AG04450 (cell line): ENCODE data around the gene CSRP2. TPM values are rescaled to one million over a fixed set of nuclear protein-coding genes. Genes with fewer than 3 reads are reported as not detected.

Experiments used
- CTCF ChIA-PET: fragments of 300-600, 350-600 bp; formaldehyde crosslinking; extraction: SDS; loops from one replicate; lab custom pipeline; 2022; ENCODE audit warnings: antibody characterized with exemption, inconsistent platforms; lab: Charles Lee
- POLR2A ChIA-PET: fragments of 350-600 bp; formaldehyde crosslinking; extraction: SDS; loops from one replicate; lab custom pipeline; 2021; ENCODE audit warnings: antibody characterized with exemption, inconsistent platforms; lab: Yijun Ruan, JAX
- DNase-seq: peaks from one replicate; pipeline ENCODE4 v3.0.0-alpha.2; 2011; ENCODE audit warnings: low read depth, low spot score
- H3K27ac ChIP-seq: one replicate; pipeline ENCODE4 v1.5.1; 2012; ENCODE audit warnings: low read depth, low read length, control low read depth
- H3K27me3 ChIP-seq: one replicate; pipeline ENCODE4 v1.6.0; 2012; ENCODE audit warnings: low read length; ENCODE audit not compliant: control insufficient read depth, insufficient read depth
- H3K4me3 ChIP-seq: 2 replicates; pipeline ENCODE4 v1.5.1; 2011; ENCODE audit warnings: mild to moderate bottlenecking, low read depth, low read length, control low read depth
- H3K9me3 ChIP-seq: 2 replicates; pipeline ENCODE4 v1.5.1; 2012; ENCODE audit warnings: low read length; ENCODE audit not compliant: control insufficient read depth, insufficient read depth
- polyA plus RNA-seq: library from polyadenylated mRNA; depleted of rRNA; stranded (reverse); fragments of >200 nt; gene quantifications from 2 replicates; pipeline ENCODE4 v1.2.3, GENCODE V29; 2011
- TF ChIP-seq, protein P1 (sequence below): IDR thresholded peaks from 2 replicates; pipeline ENCODE4 v1.5.1; 2011; ENCODE audit warnings: low read depth, low read length, control low read depth, inconsistent platforms

CSRP2 gene
- polyA plus RNA-seq, 1 experiment, result 108 TPM

DNA sequence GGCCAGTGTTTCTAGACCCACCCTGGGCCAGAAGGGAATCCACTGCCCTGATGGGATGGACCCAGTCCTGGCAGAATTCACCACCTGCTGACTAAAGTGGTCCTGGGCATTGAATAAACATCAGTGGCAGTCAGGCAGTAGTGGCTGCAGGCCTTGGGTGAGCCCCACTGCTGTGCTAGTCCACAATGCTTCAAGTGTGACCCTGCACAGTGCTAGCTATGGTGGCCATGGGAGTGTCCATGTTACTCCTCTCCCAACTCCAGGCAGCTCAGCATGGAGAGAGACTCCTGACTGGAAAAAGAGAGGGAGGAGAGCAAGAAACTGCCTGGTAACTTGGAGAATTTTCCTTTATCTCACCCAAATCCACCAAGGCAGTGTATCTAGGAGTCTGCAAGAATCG lies 17.5 kb upstream of the CSRP2 start:
- Histone ChIP-seq H3K9me3 (0 out of 2 replicates have a peak, but pooled peaks cover 6% of the 10 kb centered on the region), H3K4me3 (no peak overlapping the region), H3K27ac (no peak overlapping the region), H3K27me3 (no peaks in the 10 kb centered on the region)
- ChIA-PET POLR2A (no interaction called here), CTCF (no interaction called here)
- TF ChIP-seq, protein P1, sequence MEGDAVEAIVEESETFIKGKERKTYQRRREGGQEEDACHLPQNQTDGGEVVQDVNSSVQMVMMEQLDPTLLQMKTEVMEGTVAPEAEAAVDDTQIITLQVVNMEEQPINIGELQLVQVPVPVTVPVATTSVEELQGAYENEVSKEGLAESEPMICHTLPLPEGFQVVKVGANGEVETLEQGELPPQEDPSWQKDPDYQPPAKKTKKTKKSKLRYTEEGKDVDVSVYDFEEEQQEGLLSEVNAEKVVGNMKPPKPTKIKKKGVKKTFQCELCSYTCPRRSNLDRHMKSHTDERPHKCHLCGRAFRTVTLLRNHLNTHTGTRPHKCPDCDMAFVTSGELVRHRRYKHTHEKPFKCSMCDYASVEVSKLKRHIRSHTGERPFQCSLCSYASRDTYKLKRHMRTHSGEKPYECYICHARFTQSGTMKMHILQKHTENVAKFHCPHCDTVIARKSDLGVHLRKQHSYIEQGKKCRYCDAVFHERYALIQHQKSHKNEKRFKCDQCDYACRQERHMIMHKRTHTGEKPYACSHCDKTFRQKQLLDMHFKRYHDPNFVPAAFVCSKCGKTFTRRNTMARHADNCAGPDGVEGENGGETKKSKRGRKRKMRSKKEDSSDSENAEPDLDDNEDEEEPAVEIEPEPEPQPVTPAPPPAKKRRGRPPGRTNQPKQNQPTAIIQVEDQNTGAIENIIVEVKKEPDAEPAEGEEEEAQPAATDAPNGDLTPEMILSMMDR, result no peak
- no peak for DNase-seq

DNA sequence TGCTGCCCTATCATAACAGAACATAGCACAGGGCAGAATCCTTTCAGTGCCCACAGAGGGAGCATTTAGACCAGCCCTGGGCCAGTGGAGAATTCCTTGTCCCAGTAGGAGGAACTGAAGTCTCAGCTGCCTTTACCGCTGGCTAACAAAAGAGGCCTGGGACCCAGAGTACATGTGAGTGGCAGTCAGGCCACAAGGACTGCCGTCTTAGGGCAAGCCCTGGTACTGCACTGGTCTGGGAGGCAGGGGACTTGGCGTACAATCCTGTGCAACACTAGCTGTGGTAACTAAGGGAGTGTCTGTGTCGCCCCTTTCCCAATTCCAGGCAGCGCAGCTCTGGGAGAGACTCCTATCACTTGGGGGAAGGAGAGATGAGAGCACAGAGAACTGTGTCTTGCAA lies 17.0 kb upstream of the CSRP2 start:
- DNase-seq, result no peak
- no peaks in the 10 kb centered on the region for H3K27me3 ChIP-seq
- 0 out of 2 replicates have a peak, but pooled peaks cover 6% of the 10 kb centered on the region for H3K9me3 ChIP-seq
- ChIA-PET POLR2A (no interaction called here), CTCF (interaction anchor here (0.6 kb wide), 1 partner anchor 257 kb away, joined by 3 read pairs; no protein-coding TSS in a partner anchor)
- no peak overlapping the region for H3K27ac ChIP-seq
- TF ChIP-seq, protein P1, result no peak
- H3K4me3 ChIP-seq, result no peak overlapping the region

- H3K4me3 ChIP-seq, result no peak overlapping the region
- ChIA-PET POLR2A (no interaction called here), CTCF (interaction anchor here (1.2 kb wide), 1 partner anchor 119 kb away, joined by 5 read pairs; no protein-coding TSS in a partner anchor)
- TF ChIP-seq, protein P1, result no peak
- H3K27ac ChIP-seq, result no peak overlapping the region
- H3K9me3 ChIP-seq, result 0 out of 2 replicates have a peak, but pooled peaks cover 6% of the 10 kb centered on the region
- no peaks in the 10 kb centered on the region for H3K27me3 ChIP-seq
- DNase-seq, result no peak
These were observed 12.8 kb upstream of the CSRP2 start for GRCh38 chr12:76891609-76892008.

DNA sequence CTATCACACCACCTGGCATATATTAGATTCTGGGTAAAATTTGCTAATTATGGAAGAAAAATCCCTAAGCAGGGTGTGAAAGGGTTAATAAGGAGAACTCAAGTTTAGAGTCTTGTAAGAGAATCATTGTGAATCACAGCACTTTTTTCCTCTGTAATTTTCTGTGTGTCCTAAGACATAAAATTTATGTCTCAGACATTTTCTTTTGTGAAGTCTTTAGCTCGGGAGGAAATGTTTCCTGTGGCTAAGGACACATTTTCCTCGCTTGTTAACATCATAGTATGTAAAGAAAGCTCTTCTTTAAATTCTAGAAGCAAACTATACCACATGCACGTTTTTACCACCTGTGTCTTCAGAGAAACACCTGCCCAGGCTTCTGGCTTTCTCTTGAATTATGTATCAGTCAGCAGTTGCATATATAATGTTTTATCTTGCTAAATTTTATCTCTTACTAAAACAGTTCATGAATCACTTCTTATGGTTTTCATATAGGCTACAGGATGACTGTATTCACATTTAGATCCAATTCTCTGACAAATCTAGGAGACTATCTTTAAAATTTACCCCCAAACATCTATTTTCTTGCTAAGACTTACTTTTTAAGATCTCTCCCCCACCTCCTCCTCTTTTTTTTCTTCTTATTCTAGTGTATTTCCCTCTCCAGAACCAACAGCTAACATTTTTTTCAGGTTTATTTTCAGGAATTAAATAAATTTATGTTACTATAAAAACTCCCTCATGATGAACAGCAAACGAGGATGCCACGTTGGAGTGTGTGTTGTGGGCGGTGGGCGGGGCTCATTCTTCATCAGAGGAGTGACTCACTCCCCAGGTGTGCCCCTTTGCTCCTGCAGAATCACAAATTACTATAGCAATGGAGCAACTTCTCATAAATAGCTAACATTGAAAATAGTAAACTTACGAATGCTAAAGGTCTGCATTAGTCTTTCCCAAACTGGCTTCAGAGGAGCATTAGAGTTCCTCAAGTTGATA lies 11.6 kb upstream of the CSRP2 start:
- no peak for DNase-seq
- ChIA-PET CTCF (interaction anchor here (0.7 to 1.7 kb wide), 5 partner anchors 12 to 258 kb away, joined by 3 to 5 read pairs (median 3); no protein-coding TSS in a partner anchor), POLR2A (no interaction called here)
- H3K27ac ChIP-seq, result no peak overlapping the region
- TF ChIP-seq, protein P1, result no peak
- H3K27me3 ChIP-seq, result no peaks in the 10 kb centered on the region
- H3K4me3 ChIP-seq, result no peak overlapping the region
- H3K9me3 ChIP-seq, result 0 out of 2 replicates have a peak, but pooled peaks cover 6% of the 10 kb centered on the region

- Histone ChIP-seq H3K27ac (no peak overlapping the region), H3K9me3 (no peaks in the 10 kb centered on the region), H3K4me3 (no peak overlapping the region), H3K27me3 (no peaks in the 10 kb centered on the region)
- ChIA-PET CTCF (no interaction called here), POLR2A (no interaction called here)
- TF ChIP-seq, protein P1, result no peak
- DNase-seq, result no peak
These were observed 10.0 kb upstream of the CSRP2 start for GRCh38 chr12:76888775-76889174.
